Liver (tissue), 9 donors: ENCODE results near the gene MEIG1. TPM values are rescaled to one million over a fixed set of nuclear protein-coding genes. Genes with fewer than 3 reads are reported as not detected.
A peak's percentile ranks its signal among the peaks of the same experiment; 100 is the strongest.

Source experiments
- DNase-seq: peaks from one replicate; pipeline ENCODE4 v3.0.0-alpha.2; 2017; ENCODE audit warnings: low spot score
- H3K27ac ChIP-seq, 2 donors: one replicate each; pipeline ENCODE4 v1.7.0; 2013; ENCODE audit warnings: inconsistent platforms in 2 of 2, low read length in 2 of 2, control low read depth in 1 of 2, low read depth in 1 of 2, mild to moderate bottlenecking in 1 of 2
- H3K27me3 ChIP-seq, 4 donors: one replicate each; pipeline versions ENCODE4 v1.6.1 to v1.7.0; 2013; ENCODE audit warnings: low read length in 3 of 4, inconsistent platforms in 1 of 4, mild to moderate bottlenecking in 1 of 4, moderate library complexity in 1 of 4; ENCODE audit not compliant: control insufficient read depth in 4 of 4, insufficient read depth in 4 of 4
- H3K36me3 ChIP-seq, 4 donors: one replicate each; pipeline versions ENCODE4 v1.6.1 to v1.7.0; 2013; ENCODE audit warnings: low read length in 3 of 4, mild to moderate bottlenecking in 3 of 4, low read depth in 1 of 4, moderate library complexity in 1 of 4; ENCODE audit not compliant: control insufficient read depth in 4 of 4, insufficient read depth in 3 of 4
- H3K4me1 ChIP-seq, 4 donors: one replicate each; pipeline versions ENCODE4 v1.6.1 to v1.7.0; 2013; ENCODE audit warnings: low read length in 3 of 4, mild to moderate bottlenecking in 3 of 4, moderate library complexity in 1 of 4; ENCODE audit not compliant: control insufficient read depth in 4 of 4, insufficient read depth in 4 of 4
- H3K4me3 ChIP-seq, 3 donors: one replicate each; pipeline versions ENCODE4 v1.6.1 to v1.7.0; 2013; ENCODE audit warnings: low read length in 3 of 3, control low read depth in 1 of 3, low read depth in 1 of 3, mild to moderate bottlenecking in 1 of 3
- H3K9ac ChIP-seq, 2 donors: one replicate each; pipeline ENCODE4 v1.7.0; 2013; ENCODE audit warnings: low read length in 2 of 2, mild to moderate bottlenecking in 2 of 2, moderate library complexity in 2 of 2, control low read depth in 1 of 2, low read depth in 1 of 2
- H3K9me3 ChIP-seq, 4 donors: one replicate each; pipeline versions ENCODE4 v1.6.1 to v1.7.0; 2013; ENCODE audit warnings: low read length in 3 of 4; ENCODE audit not compliant: control insufficient read depth in 4 of 4
- ATF3 ChIP-seq: IDR thresholded peaks from 2 replicates; pipeline ENCODE4 v1.6.1; 2016; ENCODE audit warnings: antibody characterized with exemption
- CTCF ChIP-seq: fragments of 150-350 bp; IDR thresholded peaks from 2 replicates; pipeline ENCODE4 v1.5.1; 2017; ENCODE audit warnings: improper control_type of control experiment, low read depth, low read length; ENCODE audit not compliant: missing input control
- EGR1 ChIP-seq, 2 donors: IDR thresholded peaks; 2 replicates each; pipeline ENCODE4 v1.6.1; 2016 to 2018; ENCODE audit warnings: antibody characterized with exemption in 2 of 2, low read depth in 2 of 2
- FOXA1 ChIP-seq: IDR thresholded peaks from 2 replicates; pipeline ENCODE4 v1.6.1; 2016; ENCODE audit warnings: antibody characterized with exemption
- FOXA2 ChIP-seq: IDR thresholded peaks from 2 replicates; pipeline ENCODE4 v1.6.1; 2016; ENCODE audit warnings: antibody characterized with exemption
- GABPA ChIP-seq, 2 donors: IDR thresholded peaks in 1 of 2; conservative IDR thresholded peaks in 1 of 2; 2 replicates each; pipeline ENCODE4 v1.6.1; 2016; ENCODE audit warnings: antibody characterized with exemption in 2 of 2, mild to moderate bottlenecking in 1 of 2, moderate library complexity in 1 of 2
- HNF4A ChIP-seq, 2 donors: conservative IDR thresholded peaks; 2 replicates each; pipeline ENCODE4 v1.6.1; 2016; ENCODE audit warnings: antibody characterized with exemption in 2 of 2, mild to moderate bottlenecking in 2 of 2
- JUND ChIP-seq, 2 donors: IDR thresholded peaks; 2 replicates each; pipeline ENCODE4 v1.6.1; 2016; ENCODE audit warnings: antibody characterized with exemption in 2 of 2
- RAD21 ChIP-seq, 2 donors: IDR thresholded peaks; 2 replicates each; pipeline ENCODE4 v1.6.1; 2016; ENCODE audit warnings: antibody characterized with exemption in 2 of 2, mild to moderate bottlenecking in 2 of 2
- REST ChIP-seq: IDR thresholded peaks from 2 replicates; pipeline ENCODE4 v1.6.1; 2016; ENCODE audit warnings: antibody characterized with exemption, mild to moderate bottlenecking
- RXRA ChIP-seq, 2 donors: IDR thresholded peaks; 2 replicates each; pipeline ENCODE4 v1.6.1; 2017 to 2018; ENCODE audit warnings: antibody characterized with exemption in 2 of 2, mild to moderate bottlenecking in 1 of 2
- SP1 ChIP-seq: IDR thresholded peaks from 2 replicates; pipeline ENCODE4 v1.6.1; 2018; ENCODE audit warnings: antibody characterized with exemption, mild to moderate bottlenecking
- TAF1 ChIP-seq: conservative IDR thresholded peaks from 2 replicates; pipeline ENCODE4 v1.6.1; 2016; ENCODE audit warnings: antibody characterized with exemption, mild to moderate bottlenecking
- YY1 ChIP-seq: IDR thresholded peaks from 2 replicates; pipeline ENCODE4 v1.6.1; 2016; ENCODE audit warnings: antibody characterized with exemption, mild to moderate bottlenecking
- WGBS: extraction: QIAGEN DNeasy Blood & Tissue Kit; methylation state at CpG from one replicate; pipeline ENCODE4 v1.1.7; 2013; 5-methylcytosine and 5-hydroxymethylcytosine counted together
- polyA plus RNA-seq, 2 donors: library from polyadenylated mRNA; stranded (reverse) in 1 of 2; unstranded in 1 of 2; fragments of 200-250 nt in 1 of 2; fragments of >200 nt in 1 of 2; fragmentation: Nextera tagmentation in 1 of 2; extraction: Ambion mirVana in 1 of 2; gene quantifications; one replicate each; pipeline versions ENCODE4 v1.2.1 to v1.2.3, GENCODE V29; 2013 to 2015
- total RNA-seq, 2 donors: library from RNA; depleted of rRNA; stranded (reverse); fragments of >200 nt; gene quantifications; one replicate each; pipeline ENCODE4 v1.2.3, GENCODE V29; 2014
- donor health status: healthy.
- donor health status: healthy.
- donor health status: healthy.
- donor health status: healthy.
- donor health status: healthy.

MEIG1 gene
- total and polyA plus RNA-seq, 4 donors = 0.33 TPM; not detected in 3

- no peak for DNase-seq
- no peaks in the 10 kb centered on the region for H3K4me1 ChIP-seq
- H3K9me3 ChIP-seq = no peaks in the 10 kb centered on the region
- peaks cover 0 to 24% (median 6%) of the 10 kb centered on the region in 4 donors for H3K36me3 ChIP-seq
- H3K9ac ChIP-seq = no peak overlapping the region
- WGBS = 97% methylated on average over 2 of the region's 2 CpGs
- no peak for TF ChIP-seq CTCF
- TF ChIP-seq RAD21 (IDR thresholded peaks at IDR 0.05) = no peak
- no peak for TF ChIP-seq GABPA (IDR thresholded peaks at IDR 0.05 in 1 of 2, conservative IDR thresholded peaks at IDR 0.05 in 1 of 2)
- no peak for TF ChIP-seq HNF4A (conservative IDR thresholded peaks at IDR 0.05)
- no peak for TF ChIP-seq RXRA (IDR thresholded peaks at IDR 0.05)
- TF ChIP-seq FOXA2 = no peak
- TF ChIP-seq FOXA1 = no peak
- TF ChIP-seq YY1 = no peak
- no peak for TF ChIP-seq ATF3
- TF ChIP-seq JUND (IDR thresholded peaks at IDR 0.05) = no peak
- H3K4me3 ChIP-seq = no peak overlapping the region
- H3K27me3 ChIP-seq = no peaks in the 10 kb centered on the region
- H3K27ac ChIP-seq = no peak overlapping the region
Measured at GRCh38 chr10:14925268-14925667, 33.9 kb upstream of the MEIG1 start.

- TF ChIP-seq TAF1 (no peak), HNF4A (conservative IDR thresholded peaks at IDR 0.05) (peak in 1 of 2 donors; percentile 46), FOXA1 (peak; percentile 58), FOXA2 (peak; percentile 78), SP1 (no peak), YY1 (no peak), ATF3 (no peak), RAD21 (IDR thresholded peaks at IDR 0.05) (no peak), CTCF (no peak), GABPA (IDR thresholded peaks at IDR 0.05 in 1 of 2, conservative IDR thresholded peaks at IDR 0.05 in 1 of 2) (no peak), EGR1 (IDR thresholded peaks at IDR 0.05; ENCODE audit: low read depth in 2 of 2) (no peak), REST (no peak), RXRA (IDR thresholded peaks at IDR 0.05) (peak in 1 of 2 donors; percentile 49)
- Histone ChIP-seq H3K4me1 (no peaks in the 10 kb centered on the region), H3K4me3 (no peak overlapping the region), H3K27ac (no peak overlapping the region), H3K9ac (no peak overlapping the region), H3K27me3 (no peaks in the 10 kb centered on the region), H3K9me3 (no peaks in the 10 kb centered on the region), H3K36me3 (peaks cover 0 to 23% (median 8%) of the 10 kb centered on the region in 4 donors)
- 58% methylated on average over 8 of the region's 8 CpGs for WGBS
- DNase-seq = no peak
Measured at GRCh38 chr10:14926061-14926470, 33.1 kb upstream of the MEIG1 start.
